ENCODE measurements around the gene DPY19L3. TPM values are rescaled to one million over a fixed set of nuclear protein-coding genes. Genes with fewer than 3 reads are reported as not detected.

The DPY19L3 gene
- total RNA-seq, 1 donor from 2014 or later, result 14.0 TPM

DNA sequence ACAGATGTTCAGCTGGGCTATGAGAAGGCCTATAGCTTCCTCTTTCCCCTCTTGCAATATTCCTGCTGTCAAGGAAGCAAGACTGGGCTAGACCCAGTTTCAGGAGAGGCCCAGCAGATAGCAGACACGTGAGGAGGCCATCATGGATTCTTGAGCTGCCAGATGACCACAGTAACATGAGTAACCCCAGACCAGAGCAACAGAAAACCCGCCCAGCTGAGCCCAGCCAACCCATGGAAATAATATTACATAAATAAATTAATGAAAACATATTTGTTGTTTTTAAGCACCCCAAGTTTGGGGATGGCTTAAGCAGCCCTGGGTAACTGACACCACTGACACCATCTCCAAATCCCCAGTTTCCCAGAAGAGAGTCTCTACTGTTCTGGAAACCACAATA lies 125.2 kb downstream of the DPY19L3 start:
- TF ChIP-seq CTCF (conservative IDR thresholded peaks at IDR 0.05; ENCODE audit: low read depth, low read length), result no peak
- DNase-seq (ENCODE audit: low read depth), result no peak
- H3K4me3 ChIP-seq (ENCODE audit: low read depth, low read length), result no peak overlapping the region

- H3K4me3 ChIP-seq (ENCODE audit: low read depth, low read length), result no peak overlapping the region
- no peak for TF ChIP-seq CTCF (conservative IDR thresholded peaks at IDR 0.05; ENCODE audit: low read depth, low read length)
- DNase-seq (ENCODE audit: low read depth), result no peak
Measured at GRCh38 chr19:32532233-32532632, 126.7 kb downstream of the DPY19L3 start.

Other genes with a start within 250 kb of the DPY19L3 start
- 5.1 and 7.6 TPM in 2 replicates for gene ZNF507, start 60.2 kb upstream of the DPY19L3 start, total RNA-seq
- 298 and 315 TPM in 2 replicates for gene PDCD5, start 175.4 kb downstream of the DPY19L3 start, total RNA-seq